HCT116 (cell line): ENCODE measurements around the gene HNRNPK.

Source experiments
- CTCF ChIP-seq, 3 experiments: fragments of 200-600 bp in 1 of 3; sonication (generic) in 1 of 3; IDR thresholded peaks in 2 of 3; conservative IDR thresholded peaks in 1 of 3; 2 replicates each; pipeline ENCODE4 v1.5.1; 2012 to 2017; ENCODE audit warnings: low read depth in 2 of 3, low read length in 2 of 3, antibody characterized with exemption in 1 of 3, borderline replicate concordance in 1 of 3, control low read depth in 1 of 3, mild to moderate bottlenecking in 1 of 3, mixed read lengths in 1 of 3, mixed run types in 1 of 3, moderate library complexity in 1 of 3; ENCODE audit not compliant: insufficient read depth in 1 of 3
- EZH2 ChIP-seq: fragments of 200-600 bp; sonication (generic); IDR thresholded peaks from 2 replicates; pipeline ENCODE4 v1.6.1; 2017; ENCODE audit warnings: antibody characterized with exemption, mixed run types
- EZH2phosphoT487 ChIP-seq: fragments of 200-600 bp; IDR thresholded peaks from 2 replicates; pipeline ENCODE4 v1.6.1; 2018; ENCODE audit warnings: antibody characterized with exemption, borderline replicate concordance
- POLR2A ChIP-seq: IDR thresholded peaks from 2 replicates; pipeline ENCODE4 v1.7.0; 2011; ENCODE audit warnings: borderline replicate concordance; ENCODE audit not compliant: insufficient read depth, insufficient read length; ENCODE audit errors: extremely low read depth
- POLR2AphosphoS5 ChIP-seq: IDR thresholded peaks from 2 replicates; pipeline ENCODE4 v1.6.1; 2011; ENCODE audit warnings: mild to moderate bottlenecking, low read depth, low read length, moderate library complexity
- RAD21 ChIP-seq: IDR thresholded peaks from 2 replicates; pipeline ENCODE4 v1.6.1; 2012; ENCODE audit warnings: low read depth, mild to moderate bottlenecking
- REST ChIP-seq: IDR thresholded peaks from 2 replicates; pipeline ENCODE4 v1.6.1; 2012; ENCODE audit warnings: low read depth
- SRF ChIP-seq: IDR thresholded peaks from 2 replicates; pipeline ENCODE4 v1.6.1; 2012; ENCODE audit warnings: low read depth
- YY1 ChIP-seq: IDR thresholded peaks from 2 replicates; pipeline ENCODE4 v1.6.1; 2011; ENCODE audit warnings: low read length, low read depth, moderate library complexity, mild to moderate bottlenecking; ENCODE audit not compliant: insufficient replicate concordance; ENCODE audit errors: extremely low read depth

DNA sequence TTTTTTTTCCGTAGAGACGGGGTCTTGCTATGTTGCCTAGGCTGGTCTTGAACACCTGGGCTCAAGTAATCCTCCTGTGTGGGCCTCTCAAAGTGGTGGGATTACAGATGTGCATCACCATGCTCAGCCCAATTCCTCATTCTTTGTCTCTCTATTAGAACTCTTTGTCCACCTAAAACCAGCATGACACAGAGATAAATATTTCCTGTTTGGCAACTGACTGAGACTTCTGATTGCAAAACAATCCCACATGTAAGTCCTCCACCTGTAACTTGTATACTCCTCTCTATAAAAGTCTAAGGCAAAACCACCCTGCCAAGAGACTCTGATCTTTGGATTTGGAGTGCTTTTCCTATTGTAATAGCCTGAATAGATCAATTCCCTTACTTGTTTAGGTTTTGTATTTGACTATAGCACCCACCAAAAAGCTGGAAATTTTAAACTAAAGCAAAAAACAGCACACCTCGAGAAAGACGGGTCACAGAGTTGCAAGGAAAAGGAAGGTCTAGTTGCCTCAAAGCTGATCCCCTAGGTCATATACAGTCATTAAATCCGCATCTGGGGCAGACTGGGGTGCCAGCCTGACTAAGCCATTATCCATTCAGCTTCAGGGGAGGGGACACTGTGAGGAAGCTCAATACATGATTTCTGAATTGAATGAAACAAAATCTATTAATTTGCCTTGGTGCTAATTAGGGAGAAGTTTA is 45.3 kb downstream of the HNRNPK start:
- TF ChIP-seq CTCF (IDR thresholded peaks at IDR 0.05 in 2 of 3, conservative IDR thresholded peaks at IDR 0.05 in 1 of 3; ENCODE audit: borderline replicate concordance in 1 of 3, insufficient read depth in 1 of 3, low read depth in 2 of 3, low read length in 2 of 3) (no peak), EZH2 (no peak), YY1 (no peak), POLR2A (no peak), RAD21 (no peak), POLR2AphosphoS5 (no peak), SRF (no peak), REST (no peak), EZH2phosphoT487 (no peak)
